Stomach (tissue), 4 donors: ENCODE data around the gene C1orf53.

Source experiments
- CTCF ChIP-seq, 7 experiments: fragments of 450-650 bp in 4 of 7; fragments of 200-600 bp in 3 of 7; sonication (generic) in 3 of 7; IDR thresholded peaks; one replicate each; pipeline ENCODE4 v1.5.1; 2016 to 2019; ENCODE audit warnings: antibody characterized with exemption in 7 of 7, control low read depth in 2 of 7, mild to moderate bottlenecking in 1 of 7
- POLR2A ChIP-seq, 4 donors: fragments of 450-650 bp; IDR thresholded peaks; one replicate each; pipeline ENCODE4 v1.6.1; 2016; ENCODE audit warnings: antibody characterized with exemption in 4 of 4, control low read depth in 2 of 4, mild to moderate bottlenecking in 1 of 4, moderate library complexity in 1 of 4
- POLR2AphosphoS5 ChIP-seq, 3 donors: sonication (generic); formaldehyde crosslinking; IDR thresholded peaks; one replicate each; pipeline ENCODE4 v1.6.1; 2016; ENCODE audit warnings: antibody characterized with exemption in 3 of 3

- TF ChIP-seq POLR2A (IDR thresholded peaks at IDR 0.05) (no peak), CTCF (IDR thresholded peaks at IDR 0.05) (no peak), POLR2AphosphoS5 (IDR thresholded peaks at IDR 0.05) (no peak)
Observed at GRCh38 chr1:197933647-197934046, 31.2 kb downstream of the C1orf53 start.
